ENCODE data around the gene CATSPER3. TPM values are rescaled to one million over a fixed set of nuclear protein-coding genes. Genes with fewer than 3 reads are reported as not detected.
A peak's percentile ranks its signal among the peaks of the same experiment; 100 is the strongest.

Gene CATSPER3
- total RNA-seq, 6 experiments from 2014 or later: 0.14 to 0.25 (median 0.19) TPM; not detected in 3

DNA sequence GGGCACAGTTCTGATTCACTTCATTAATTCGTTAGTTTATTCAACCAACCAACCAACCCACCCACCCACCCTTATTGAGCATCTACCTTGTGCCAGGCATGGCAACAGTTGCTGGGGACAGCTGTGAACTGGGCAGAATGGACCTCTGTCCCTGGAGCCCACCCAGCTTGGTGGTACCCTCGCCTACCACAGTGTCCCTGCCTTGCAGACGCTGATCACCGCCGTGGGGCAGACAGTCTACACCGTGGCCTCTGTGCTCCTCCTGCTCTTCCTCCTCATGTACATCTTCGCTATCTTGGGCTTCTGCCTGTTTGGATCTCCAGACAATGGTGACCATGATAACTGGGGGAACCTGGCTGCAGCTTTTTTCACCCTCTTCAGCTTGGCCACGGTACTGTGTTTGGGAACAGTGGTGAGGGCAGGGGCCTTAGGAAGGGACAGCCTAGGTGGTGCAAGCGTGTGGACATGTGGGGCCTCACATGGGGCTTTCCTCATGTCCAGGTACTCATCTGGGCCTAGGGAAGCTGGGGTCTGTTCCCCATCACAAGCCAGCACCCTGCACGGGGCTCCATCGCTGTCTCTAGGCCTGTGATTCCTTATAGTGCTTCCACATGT is 40.1 kb downstream of the CATSPER3 start:
- Mint-ChIP-seq H3K9me3 (no peaks in the 10 kb centered on the region), H3K27me3 (ENCODE audit: insufficient read depth) (peaks cover 2% of the 10 kb centered on the region; the same call in 1 of the 2 replicates), H3K4me3 (no peak overlapping the region), H3K4me1 (ENCODE audit: low read depth) (no peaks in the 10 kb centered on the region), H3K36me3 (ENCODE audit: low read depth) (no peaks in the 10 kb centered on the region; the same call in 1 of the 2 replicates), H3K27ac (no peak overlapping the region)
- TF ChIP-seq, protein P1, sequence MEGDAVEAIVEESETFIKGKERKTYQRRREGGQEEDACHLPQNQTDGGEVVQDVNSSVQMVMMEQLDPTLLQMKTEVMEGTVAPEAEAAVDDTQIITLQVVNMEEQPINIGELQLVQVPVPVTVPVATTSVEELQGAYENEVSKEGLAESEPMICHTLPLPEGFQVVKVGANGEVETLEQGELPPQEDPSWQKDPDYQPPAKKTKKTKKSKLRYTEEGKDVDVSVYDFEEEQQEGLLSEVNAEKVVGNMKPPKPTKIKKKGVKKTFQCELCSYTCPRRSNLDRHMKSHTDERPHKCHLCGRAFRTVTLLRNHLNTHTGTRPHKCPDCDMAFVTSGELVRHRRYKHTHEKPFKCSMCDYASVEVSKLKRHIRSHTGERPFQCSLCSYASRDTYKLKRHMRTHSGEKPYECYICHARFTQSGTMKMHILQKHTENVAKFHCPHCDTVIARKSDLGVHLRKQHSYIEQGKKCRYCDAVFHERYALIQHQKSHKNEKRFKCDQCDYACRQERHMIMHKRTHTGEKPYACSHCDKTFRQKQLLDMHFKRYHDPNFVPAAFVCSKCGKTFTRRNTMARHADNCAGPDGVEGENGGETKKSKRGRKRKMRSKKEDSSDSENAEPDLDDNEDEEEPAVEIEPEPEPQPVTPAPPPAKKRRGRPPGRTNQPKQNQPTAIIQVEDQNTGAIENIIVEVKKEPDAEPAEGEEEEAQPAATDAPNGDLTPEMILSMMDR (IDR thresholded peaks at IDR 0.05): no peak
- DNase-seq: no peak

DNA sequence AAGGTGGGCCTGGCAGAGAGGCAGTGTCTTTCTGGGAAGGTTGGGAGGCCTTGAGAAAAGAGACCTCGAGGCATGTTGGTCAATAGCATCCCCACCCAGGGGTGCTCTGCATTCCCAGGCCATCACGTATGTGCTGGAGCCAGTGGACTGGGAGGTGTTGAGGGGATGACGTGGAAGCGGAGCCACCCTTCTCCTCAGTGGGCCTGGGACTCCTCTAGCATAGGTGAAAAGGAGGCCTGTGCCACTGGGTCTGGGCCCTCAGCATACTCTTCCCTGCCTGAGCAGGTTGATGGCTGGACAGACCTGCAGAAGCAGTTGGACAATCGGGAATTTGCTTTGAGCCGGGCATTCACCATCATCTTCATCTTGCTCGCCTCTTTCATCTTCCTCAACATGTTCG is 40.8 kb downstream of the CATSPER3 start:
- H3K27me3 Mint-ChIP-seq (ENCODE audit: insufficient read depth): peaks cover 2% of the 10 kb centered on the region; the same call in 1 of the 2 replicates
- H3K36me3 Mint-ChIP-seq (ENCODE audit: low read depth): no peaks in the 10 kb centered on the region; the same call in 1 of the 2 replicates
- H3K27ac Mint-ChIP-seq: no peak overlapping the region
- no peak for DNase-seq
- TF ChIP-seq, protein P1 (IDR thresholded peaks at IDR 0.05): no peak
- no peaks in the 10 kb centered on the region for H3K4me1 Mint-ChIP-seq (ENCODE audit: low read depth)
- no peak overlapping the region for H3K4me3 Mint-ChIP-seq
- H3K9me3 Mint-ChIP-seq: no peaks in the 10 kb centered on the region

DNA sequence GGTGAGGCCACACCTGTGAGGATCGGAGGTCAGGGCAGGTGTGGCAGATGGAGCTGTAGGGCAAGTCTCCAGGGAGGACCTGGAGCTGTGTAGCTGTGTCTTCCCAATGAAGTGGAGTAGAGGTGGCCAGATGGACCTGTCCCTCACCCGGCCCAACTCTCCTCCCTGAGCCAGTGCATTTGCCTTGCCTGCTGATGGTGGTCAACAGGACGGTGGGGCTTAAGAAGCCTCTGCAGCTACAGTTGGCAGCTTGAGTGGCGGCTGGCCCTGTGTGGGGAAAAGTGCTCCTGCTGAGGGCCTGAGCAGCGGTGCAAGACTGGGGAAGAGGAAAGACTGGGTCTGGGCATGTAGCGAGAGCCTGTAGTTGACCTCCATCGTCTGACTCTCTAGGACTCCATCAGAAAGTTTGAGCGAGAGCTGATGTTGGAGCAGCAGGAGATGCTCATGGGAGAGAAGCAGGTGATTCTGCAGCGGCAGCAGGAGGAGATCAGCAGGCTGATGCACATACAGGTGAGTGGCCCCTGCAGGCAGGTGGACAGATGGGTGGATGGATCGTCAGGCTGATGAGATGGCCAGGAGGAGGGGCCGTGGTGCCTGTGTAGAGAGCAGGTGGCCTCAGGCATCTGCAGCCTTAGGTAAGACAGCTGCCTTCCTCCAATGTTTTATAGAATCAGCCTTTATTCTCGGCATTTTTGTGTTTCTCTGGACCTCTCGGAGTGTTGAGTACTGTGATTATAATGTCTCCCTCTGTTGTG is 41.5 kb downstream of the CATSPER3 start:
- Mint-ChIP-seq H3K27ac (no peak overlapping the region), H3K4me3 (no peak overlapping the region), H3K4me1 (ENCODE audit: low read depth) (no peaks in the 10 kb centered on the region), H3K36me3 (ENCODE audit: low read depth) (no peaks in the 10 kb centered on the region; the same call in 1 of the 2 replicates), H3K9me3 (no peaks in the 10 kb centered on the region), H3K27me3 (ENCODE audit: insufficient read depth) (peaks cover 4% of the 10 kb centered on the region)
- no peak for DNase-seq
- TF ChIP-seq, protein P1 (IDR thresholded peaks at IDR 0.05): no peak

DNA sequence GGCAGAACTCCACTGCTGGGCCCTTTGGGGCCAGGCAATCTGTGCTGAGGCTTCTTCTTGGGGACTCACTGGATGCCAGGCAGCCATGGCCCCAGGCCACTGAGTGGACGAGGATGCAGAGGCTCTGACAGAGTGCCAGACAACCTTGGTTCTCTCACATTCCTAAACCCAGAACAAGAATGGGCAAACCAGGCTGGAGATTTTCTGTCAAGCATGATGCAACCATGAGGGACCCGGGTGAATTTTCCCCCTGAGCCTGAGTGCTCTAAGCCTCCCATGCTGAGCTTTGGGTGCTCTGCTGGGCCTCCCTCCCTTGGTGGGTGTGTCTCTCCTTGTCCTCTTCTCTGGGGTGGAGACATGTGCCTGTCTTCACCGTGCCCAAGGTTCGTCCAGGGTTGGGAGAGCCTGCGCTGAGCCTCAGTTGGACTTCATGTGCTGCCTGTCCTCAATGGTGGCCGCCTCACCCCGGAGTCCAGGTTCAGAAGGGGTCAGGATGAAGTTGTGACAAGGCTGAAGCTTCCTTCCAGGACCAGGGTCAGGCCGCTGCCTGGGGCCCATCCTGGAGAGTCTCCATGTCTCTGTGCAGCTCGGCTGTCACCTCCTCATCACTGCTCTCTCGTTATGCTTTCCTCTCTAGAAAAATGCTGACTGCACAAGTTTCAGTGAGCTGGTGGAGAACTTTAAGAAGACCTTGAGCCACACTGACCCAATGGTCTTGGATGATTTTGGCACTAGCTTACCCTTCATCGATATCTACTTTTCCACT is 42.2 kb downstream of the CATSPER3 start:
- Mint-ChIP-seq H3K27me3 (ENCODE audit: insufficient read depth) (peaks cover 2% of the 10 kb centered on the region), H3K9me3 (no peaks in the 10 kb centered on the region), H3K36me3 (ENCODE audit: low read depth) (no peaks in the 10 kb centered on the region), H3K4me1 (ENCODE audit: low read depth) (no peaks in the 10 kb centered on the region), H3K27ac (no peak overlapping the region), H3K4me3 (no peak overlapping the region)
- TF ChIP-seq, protein P1 (IDR thresholded peaks at IDR 0.05): no peak
- no peak for DNase-seq

DNA sequence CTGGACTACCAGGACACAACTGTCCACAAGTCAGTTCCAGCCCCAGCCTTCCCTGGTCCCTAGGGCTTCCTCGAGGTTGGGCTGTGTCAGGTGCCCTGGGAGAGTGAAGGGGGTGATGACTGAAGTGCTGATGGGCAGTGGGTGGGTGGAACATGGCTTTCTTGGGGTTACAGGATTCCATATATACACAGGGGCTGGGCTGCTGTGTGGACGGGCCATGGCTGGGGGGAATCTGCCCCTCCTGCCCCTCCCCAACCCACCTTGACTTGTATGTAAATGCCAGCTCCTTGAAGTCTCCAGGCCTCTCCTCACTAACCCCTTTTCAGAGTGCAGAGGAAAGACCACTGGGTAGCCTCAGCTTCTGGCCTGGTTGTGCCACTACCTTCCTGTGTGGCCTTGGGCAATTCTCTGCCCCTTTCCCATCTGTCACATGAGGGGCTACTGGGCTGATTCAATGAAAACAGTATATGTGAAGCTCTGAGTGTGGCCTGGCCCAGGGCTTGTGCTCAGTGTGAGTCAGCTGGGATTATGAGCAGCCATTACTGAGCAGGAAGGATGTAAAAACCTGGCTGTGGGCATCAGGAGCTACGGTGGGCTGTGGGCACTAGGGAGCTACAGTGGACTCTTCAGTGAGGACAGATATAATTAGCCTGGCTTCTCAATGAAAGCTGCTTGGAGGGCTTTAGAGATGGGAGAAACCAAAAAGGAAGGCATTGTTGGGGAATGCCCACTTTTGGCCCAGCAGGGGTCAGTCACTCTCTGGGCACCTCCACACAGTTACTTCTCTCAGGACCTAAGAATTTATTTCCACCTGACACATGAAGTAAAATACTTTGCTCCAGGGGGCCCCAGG is 43.0 kb downstream of the CATSPER3 start:
- H3K27me3 Mint-ChIP-seq (ENCODE audit: insufficient read depth): peaks cover 2% of the 10 kb centered on the region

More for the DNA sequence above, 43.0 kb downstream of the CATSPER3 start:
- no peaks in the 10 kb centered on the region for H3K36me3 Mint-ChIP-seq (ENCODE audit: low read depth)
- H3K4me1 Mint-ChIP-seq (ENCODE audit: low read depth): no peaks in the 10 kb centered on the region
- TF ChIP-seq, protein P1 (IDR thresholded peaks at IDR 0.05): peak; percentile 70
- H3K4me3 Mint-ChIP-seq: no peak overlapping the region
- H3K27ac Mint-ChIP-seq: no peak overlapping the region
- DNase-seq: peak; percentile 8
- no peaks in the 10 kb centered on the region for H3K9me3 Mint-ChIP-seq
